Fibroblast of skin of scalp (primary cell): ENCODE measurements around the gene CASS4. TPM values are rescaled to one million over a fixed set of nuclear protein-coding genes. Genes with fewer than 3 reads are reported as not detected.
A peak's percentile ranks its signal among the peaks of the same experiment; 100 is the strongest.
"Not testable (repeated sequence)": the region's sequence is repeated elsewhere in the genome, so short reads cannot be mapped to it uniquely, and the experiment has no call there.

Source experiments
- DNase-seq: peaks from one replicate; pipeline ENCODE4 v3.0.0-alpha.2; 2013
- polyA plus RNA-seq, 2 experiments: library from polyadenylated mRNA; unstranded; fragments of 120-200 nt; gene quantifications; one replicate each; pipeline ENCODE4 v1.2.1, GENCODE V29; 2013; ENCODE audit not compliant: insufficient read length in 2 of 2

Gene CASS4
- polyA plus RNA-seq (2013, experiment 1 of 2; ENCODE audit: insufficient read length) = 0.25 TPM
- 0.49 TPM for polyA plus RNA-seq (2013, experiment 2 of 2; ENCODE audit: insufficient read length)

- DNase-seq = peak; percentile 61
Observed at GRCh38 chr20:56411759-56412472, at the start of gene CASS4. Gene CASS4, plus strand, starts transcription at chr20:56412260. Its CDS starts 199 bp downstream, at chr20:56412459.

GRCh38 chr20:56362833-56363413 is 49.1 kb upstream of the CASS4 start:
- DNase-seq = no peak

- DNase-seq = no peak
Observed at GRCh38 chr20:56363491-56363890, 48.6 kb upstream of the CASS4 start.

- peak; percentile 13 for DNase-seq
Observed at GRCh38 chr20:56368351-56369134, 43.5 kb upstream of the CASS4 start.

GRCh38 chr20:56369179-56369578 is 42.9 kb upstream of the CASS4 start:
- no peak for DNase-seq

- DNase-seq = no peak
Observed at GRCh38 chr20:56371977-56372376, 40.1 kb upstream of the CASS4 start.

- DNase-seq = no peak
Observed at GRCh38 chr20:56372850-56373249, 39.2 kb upstream of the CASS4 start.

GRCh38 chr20:56373942-56374341 is 38.1 kb upstream of the CASS4 start:
- peak; percentile 89 for DNase-seq

GRCh38 chr20:56376331-56376730 is 35.7 kb upstream of the CASS4 start:
- no peak for DNase-seq

GRCh38 chr20:56378386-56378785 is 33.7 kb upstream of the CASS4 start:
- DNase-seq = no peak

GRCh38 chr20:56380375-56380774 is 31.7 kb upstream of the CASS4 start:
- peak; percentile 15 for DNase-seq

- no peak for DNase-seq
Observed at GRCh38 chr20:56381501-56381900, 30.6 kb upstream of the CASS4 start.

- no peak for DNase-seq
Observed at GRCh38 chr20:56382696-56383095, 29.4 kb upstream of the CASS4 start.

- no peak for DNase-seq
Observed at GRCh38 chr20:56383334-56383733, 28.7 kb upstream of the CASS4 start.

- no peak for DNase-seq
Observed at GRCh38 chr20:56385130-56385529, 26.9 kb upstream of the CASS4 start.

GRCh38 chr20:56386219-56386618 is 25.8 kb upstream of the CASS4 start:
- no peak for DNase-seq

- DNase-seq = no peak
Observed at GRCh38 chr20:56388882-56389281, 23.2 kb upstream of the CASS4 start.

- no peak for DNase-seq
Observed at GRCh38 chr20:56389807-56390206, 22.3 kb upstream of the CASS4 start.

GRCh38 chr20:56390396-56390795 is 21.7 kb upstream of the CASS4 start:
- DNase-seq = not testable (repeated sequence)

GRCh38 chr20:56391037-56391436 is 21.0 kb upstream of the CASS4 start:
- DNase-seq = no peak

- DNase-seq = no peak
Observed at GRCh38 chr20:56391596-56392131, 20.4 kb upstream of the CASS4 start.

GRCh38 chr20:56392132-56392880 is 19.8 kb upstream of the CASS4 start, which contains the start of the genes AURKA and CSTF1:
Gene AURKA, minus strand, starts transcription at chr20:56392215. Its CDS starts 4,018 bp downstream, at chr20:56388197.
Gene CSTF1, plus strand, starts transcription at chr20:56392645. Its CDS starts 2,908 bp downstream, at chr20:56395553.
- peak; percentile 99 for DNase-seq
